Keratinocyte (primary cell): Measurements from ENCODE around the gene DLG5. TPM values are rescaled to one million over a fixed set of nuclear protein-coding genes. Genes with fewer than 3 reads are reported as not detected.
A peak's percentile ranks its signal among the peaks of the same experiment; 100 is the strongest.

Experiments
- DNase-seq: peaks from one replicate; pipeline ENCODE4 v3.0.0-alpha.2; 2011; ENCODE audit warnings: low read depth, missing footprints, low spot score
- FAIRE-seq: peaks from 2 replicates; lab custom pipeline; 2011; peaks lifted over from hg19 to GRCh38; lab: Jason Lieb, UNC
- H2AFZ ChIP-seq: 2 replicates; pipeline ENCODE4 v1.6.0; 2012; ENCODE audit warnings: low read length, control low read depth, inconsistent platforms; ENCODE audit not compliant: control insufficient read depth
- H3K27ac ChIP-seq: 2 replicates; pipeline ENCODE4 v1.5.1; 2011; ENCODE audit warnings: low read length; ENCODE audit not compliant: control insufficient read depth, insufficient read depth
- H3K27me3 ChIP-seq: 3 replicates; pipeline ENCODE4 v1.6.0; 2011; ENCODE audit warnings: low read length; ENCODE audit not compliant: control insufficient read depth, insufficient read depth; ENCODE audit errors: extremely low read depth
- H3K36me3 ChIP-seq, 2 experiments: 2 replicates in 1 of 2; 3 replicates in 1 of 2; pipeline ENCODE4 v1.5.1; 2011; ENCODE audit warnings: low read length in 2 of 2, mild to moderate bottlenecking in 1 of 2; ENCODE audit not compliant: control insufficient read depth in 2 of 2, insufficient read depth in 2 of 2; ENCODE audit errors: extremely low read depth in 1 of 2
- H3K4me1 ChIP-seq: 3 replicates; pipeline ENCODE4 v1.5.1; 2011; ENCODE audit warnings: low read length; ENCODE audit not compliant: control insufficient read depth, insufficient read depth; ENCODE audit errors: extremely low read depth
- H3K4me2 ChIP-seq: 3 replicates; pipeline ENCODE4 v1.6.0; 2011; ENCODE audit warnings: low read depth, low read length; ENCODE audit not compliant: control insufficient read depth, insufficient read depth; ENCODE audit errors: extremely low read depth
- H3K4me3 ChIP-seq, 3 experiments: fragments of 200-600 bp in 1 of 3; sonication (generic) in 1 of 3; 2 replicates in 2 of 3; 3 replicates in 1 of 3; pipeline ENCODE4 v1.5.1; 2011 to 2016; ENCODE audit warnings: low read length in 3 of 3, mild to moderate bottlenecking in 3 of 3, control low read depth in 2 of 3, inconsistent platforms in 1 of 3, low read depth in 1 of 3, mixed read lengths in 1 of 3, mixed run types in 1 of 3, moderate library complexity in 1 of 3; ENCODE audit not compliant: control insufficient read depth in 2 of 3, insufficient read depth in 2 of 3; ENCODE audit errors: extremely low read depth in 1 of 3
- H3K79me2 ChIP-seq: 2 replicates; pipeline ENCODE4 v1.6.0; 2012; ENCODE audit warnings: low read length; ENCODE audit not compliant: control insufficient read depth, insufficient read depth
- H3K9ac ChIP-seq: 3 replicates; pipeline ENCODE4 v1.6.0; 2011; ENCODE audit warnings: low read length; ENCODE audit not compliant: control insufficient read depth, insufficient read depth; ENCODE audit errors: extremely low read depth
- H3K9me1 ChIP-seq: 3 replicates; pipeline ENCODE4 v1.6.0; 2011; ENCODE audit warnings: low read length; ENCODE audit not compliant: control insufficient read depth, insufficient read depth; ENCODE audit errors: extremely low read depth
- H3K9me3 ChIP-seq: 2 replicates; pipeline ENCODE4 v1.5.1; 2012; ENCODE audit warnings: low read depth, low read length; ENCODE audit not compliant: control insufficient read depth
- H4K20me1 ChIP-seq: 3 replicates; pipeline ENCODE4 v1.6.0; 2011; ENCODE audit warnings: low read length; ENCODE audit not compliant: control insufficient read depth, insufficient read depth; ENCODE audit errors: extremely low read depth
- EZH2 ChIP-seq: IDR thresholded peaks from one replicate; pipeline ENCODE4 v1.6.1; 2012; ENCODE audit warnings: inconsistent platforms, mild to moderate bottlenecking, low read length, moderate library complexity
- dilution Hi-C: fragments of 300-500 bp; cut with MboI; formaldehyde crosslinking; loops from one replicate; pipeline ENCODE4 v1.7.0; 2020; ENCODE audit warnings: low sequenced_read_pairs; ENCODE audit not compliant: extremely low pct_ligation_motif_present
- polyA plus RNA-seq, 5 experiments: library from polyadenylated mRNA; depleted of rRNA in 3 of 5; stranded (reverse) in 3 of 5; stranded (forward) in 1 of 5; unstranded in 1 of 5; fragments of >200 nt; gene quantifications; 1 replicate in 1 of 5; 2 replicates in 3 of 5; 3 replicates in 1 of 5; pipeline versions ENCODE4 v1.2.1 to v1.2.3, GENCODE V29; 2011 to 2012; ENCODE audit warnings: missing spikeins in 2 of 5, low read depth in 1 of 5, low replicate concordance in 1 of 5
- TF ChIP-seq, protein P1 (sequence below), 3 experiments: IDR thresholded peaks in 1 of 3; conservative IDR thresholded peaks in 1 of 3; optimal IDR thresholded peaks in 1 of 3; 2 replicates in 2 of 3; 3 replicates in 1 of 3; pipeline versions ENCODE3 to v1.5.1; 2011; ENCODE audit warnings: low read length in 3 of 3, mild to moderate bottlenecking in 3 of 3, moderate library complexity in 2 of 3, control low read depth in 1 of 3, inconsistent platforms in 1 of 3; ENCODE audit not compliant: insufficient read depth in 2 of 3; ENCODE audit errors: extremely low read depth in 1 of 3

The DLG5 gene
- polyA plus RNA-seq, 1 donor (not counting 4 experiments of a cell fraction or from before 2014, with no cell fraction given), result 17.2 TPM

DNA sequence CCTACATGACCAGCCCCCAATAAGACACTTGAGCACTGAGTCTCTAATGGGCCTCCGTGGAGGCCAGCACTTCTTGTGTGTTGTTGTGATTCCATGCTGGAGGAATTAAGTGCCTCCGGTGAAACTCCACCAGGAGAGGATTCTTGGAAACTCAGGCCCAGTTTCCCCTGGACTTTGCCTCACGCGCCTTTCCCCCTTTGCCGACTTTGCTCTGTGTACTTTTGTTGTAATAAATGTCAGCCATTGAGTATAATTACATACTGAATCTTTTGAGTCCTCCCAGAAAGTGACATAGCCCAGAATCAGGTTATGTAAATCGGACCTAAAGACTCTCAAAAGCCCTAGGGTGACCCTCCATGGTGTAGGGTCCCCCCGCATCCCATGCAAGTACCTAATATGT is 82.4 kb downstream of the DLG5 start:
- TF ChIP-seq, protein P1, sequence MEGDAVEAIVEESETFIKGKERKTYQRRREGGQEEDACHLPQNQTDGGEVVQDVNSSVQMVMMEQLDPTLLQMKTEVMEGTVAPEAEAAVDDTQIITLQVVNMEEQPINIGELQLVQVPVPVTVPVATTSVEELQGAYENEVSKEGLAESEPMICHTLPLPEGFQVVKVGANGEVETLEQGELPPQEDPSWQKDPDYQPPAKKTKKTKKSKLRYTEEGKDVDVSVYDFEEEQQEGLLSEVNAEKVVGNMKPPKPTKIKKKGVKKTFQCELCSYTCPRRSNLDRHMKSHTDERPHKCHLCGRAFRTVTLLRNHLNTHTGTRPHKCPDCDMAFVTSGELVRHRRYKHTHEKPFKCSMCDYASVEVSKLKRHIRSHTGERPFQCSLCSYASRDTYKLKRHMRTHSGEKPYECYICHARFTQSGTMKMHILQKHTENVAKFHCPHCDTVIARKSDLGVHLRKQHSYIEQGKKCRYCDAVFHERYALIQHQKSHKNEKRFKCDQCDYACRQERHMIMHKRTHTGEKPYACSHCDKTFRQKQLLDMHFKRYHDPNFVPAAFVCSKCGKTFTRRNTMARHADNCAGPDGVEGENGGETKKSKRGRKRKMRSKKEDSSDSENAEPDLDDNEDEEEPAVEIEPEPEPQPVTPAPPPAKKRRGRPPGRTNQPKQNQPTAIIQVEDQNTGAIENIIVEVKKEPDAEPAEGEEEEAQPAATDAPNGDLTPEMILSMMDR (optimal IDR thresholded peaks at IDR 0.05 in 1 of 3, IDR thresholded peaks at IDR 0.05 in 1 of 3, conservative IDR thresholded peaks at IDR 0.05 in 1 of 3; ENCODE audit: extremely low read depth in 1 of 3, insufficient read depth in 2 of 3, low read length in 3 of 3), result no peak
- no peak for TF ChIP-seq EZH2
- Histone ChIP-seq H3K27ac (peak overlapping the region; percentile 58), H3K4me3 (no peak overlapping the region), H4K20me1 (no peaks in the 10 kb centered on the region), H3K36me3 (peaks cover 28 to 54% of the 10 kb centered on the region in 2 experiments), H2AFZ (no peak overlapping the region), H3K9me1 (no peaks in the 10 kb centered on the region), H3K9me3 (no peaks in the 10 kb centered on the region), H3K9ac (peak overlapping the region; percentile 4), H3K4me2 (no peak overlapping the region), H3K27me3 (no peaks in the 10 kb centered on the region), H3K4me1 (peaks cover 27% of the 10 kb centered on the region), H3K79me2 (peaks cover 13% of the 10 kb centered on the region)
- no peak for DNase-seq
- dilution Hi-C loops, result no loop called here
- FAIRE-seq, result no peak

DNA sequence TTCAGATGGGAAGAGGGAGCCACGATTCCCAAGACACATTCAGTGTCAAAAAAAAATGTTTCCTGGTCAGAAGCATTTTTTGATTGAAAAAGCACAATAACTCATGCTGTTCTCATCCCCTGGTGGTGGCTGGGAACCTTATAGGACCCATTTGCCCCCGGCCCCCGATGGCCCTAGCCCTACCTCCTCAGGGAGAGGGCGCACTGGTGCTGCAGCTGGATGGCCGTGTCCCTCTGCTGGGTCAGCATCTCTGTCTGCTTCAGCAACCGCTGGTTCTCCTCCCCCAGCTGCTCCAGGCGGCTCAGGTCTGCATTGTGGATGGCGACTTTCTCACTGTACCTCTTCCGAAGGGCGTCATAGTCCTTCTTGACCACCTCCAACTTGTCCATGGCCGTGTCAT is 83.3 kb downstream of the DLG5 start:
- Histone ChIP-seq H3K4me3 (no peak overlapping the region), H3K9ac (no peak overlapping the region), H3K27ac (no peak overlapping the region), H3K9me1 (no peaks in the 10 kb centered on the region), H2AFZ (no peak overlapping the region), H3K27me3 (no peaks in the 10 kb centered on the region), H3K79me2 (peaks cover 11% of the 10 kb centered on the region), H3K4me1 (peaks cover 27% of the 10 kb centered on the region), H3K9me3 (no peaks in the 10 kb centered on the region), H3K4me2 (no peak overlapping the region), H4K20me1 (no peaks in the 10 kb centered on the region), H3K36me3 (peaks cover 31 to 54% of the 10 kb centered on the region in 2 experiments)
- TF ChIP-seq EZH2, result no peak
- TF ChIP-seq, protein P1 (optimal IDR thresholded peaks at IDR 0.05 in 1 of 3, IDR thresholded peaks at IDR 0.05 in 1 of 3, conservative IDR thresholded peaks at IDR 0.05 in 1 of 3; ENCODE audit: extremely low read depth in 1 of 3, insufficient read depth in 2 of 3, low read length in 3 of 3), result no peak
- DNase-seq, result no peak
- FAIRE-seq, result no peak
- dilution Hi-C loops, result no loop called here
